Parathyroid adenoma (tissue), 2 donors: ENCODE data around the gene PRKN.

Source experiments
- H2AFZ ChIP-seq: fragments of 300-600 bp; sonication (generic); one replicate; pipeline ENCODE4 v1.7.0; 2017; ENCODE audit warnings: antibody characterized with exemption, mild to moderate bottlenecking
- H3K27ac ChIP-seq: fragments of 300-600 bp; sonication (generic); one replicate; pipeline ENCODE4 v1.7.0; 2017
- H3K27me3 ChIP-seq: fragments of 300-600 bp; sonication (generic); one replicate; pipeline ENCODE4 v1.7.0; 2017; ENCODE audit warnings: low read length; ENCODE audit not compliant: control insufficient read depth, insufficient read depth
- H3K36me3 ChIP-seq: fragments of 300-600 bp; sonication (generic); one replicate; pipeline ENCODE4 v1.7.0; 2017; ENCODE audit warnings: low read length; ENCODE audit not compliant: control insufficient read depth, insufficient read depth
- H3K4me1 ChIP-seq: fragments of 300-600 bp; sonication (generic); one replicate; pipeline ENCODE4 v1.7.0; 2017; ENCODE audit warnings: control low read depth
- H3K4me2 ChIP-seq: fragments of 300-600 bp; sonication (generic); one replicate; pipeline ENCODE4 v1.7.0; 2017; ENCODE audit warnings: low read length
- H3K4me3 ChIP-seq: fragments of 300-600 bp; sonication (generic); one replicate; pipeline ENCODE4 v1.7.0; 2017; ENCODE audit warnings: low read depth, low read length
- H3K79me2 ChIP-seq: fragments of 300-600 bp; sonication (generic); one replicate; pipeline ENCODE4 v1.7.0; 2017; ENCODE audit warnings: control low read depth
- H3K9ac ChIP-seq: fragments of 300-600 bp; sonication (generic); one replicate; pipeline ENCODE4 v1.7.0; 2017; ENCODE audit warnings: mild to moderate bottlenecking
- H3K9me3 ChIP-seq: fragments of 300-600 bp; sonication (generic); one replicate; pipeline ENCODE4 v1.7.0; 2017; ENCODE audit warnings: low read length; ENCODE audit not compliant: control insufficient read depth
- CTCF ChIP-seq: fragments of 300-600 bp; sonication (generic); IDR thresholded peaks from one replicate; pipeline ENCODE4 v1.7.0; 2017; ENCODE audit warnings: antibody characterized with exemption, mild to moderate bottlenecking
- donor health status: primary hyperparathyroidism.

PRKN gene

GRCh38 chr6:162671580-162672165 is 55.9 kb downstream of the PRKN start:
- TF ChIP-seq CTCF = no peak
- no peak overlapping the region for H3K4me2 ChIP-seq
- H2AFZ ChIP-seq = no peak overlapping the region
- H3K79me2 ChIP-seq = no peaks in the 10 kb centered on the region
- H3K27me3 ChIP-seq = no peaks in the 10 kb centered on the region
- no peak overlapping the region for H3K4me3 ChIP-seq
- H3K4me1 ChIP-seq = no peaks in the 10 kb centered on the region
- H3K9ac ChIP-seq = no peak overlapping the region
- no peaks in the 10 kb centered on the region for H3K9me3 ChIP-seq
- no peak overlapping the region for H3K27ac ChIP-seq
- H3K36me3 ChIP-seq = no peaks in the 10 kb centered on the region

- no peak for TF ChIP-seq CTCF
- no peak overlapping the region for H3K9ac ChIP-seq
- H3K4me2 ChIP-seq = no peak overlapping the region
- no peak overlapping the region for H2AFZ ChIP-seq
- no peaks in the 10 kb centered on the region for H3K79me2 ChIP-seq
- no peaks in the 10 kb centered on the region for H3K27me3 ChIP-seq
- H3K27ac ChIP-seq = no peak overlapping the region
- no peaks in the 10 kb centered on the region for H3K4me1 ChIP-seq
- no peak overlapping the region for H3K4me3 ChIP-seq
- H3K9me3 ChIP-seq = no peaks in the 10 kb centered on the region
- H3K36me3 ChIP-seq = no peaks in the 10 kb centered on the region
Measured at GRCh38 chr6:162670345-162670744, 57.2 kb downstream of the PRKN start.

GRCh38 chr6:162666246-162666645 is 61.3 kb downstream of the PRKN start:
- Histone ChIP-seq H3K4me3 (no peak overlapping the region), H3K27me3 (no peaks in the 10 kb centered on the region), H3K4me2 (no peak overlapping the region), H3K4me1 (no peaks in the 10 kb centered on the region), H3K27ac (no peak overlapping the region), H3K36me3 (no peaks in the 10 kb centered on the region), H2AFZ (no peak overlapping the region), H3K9ac (no peak overlapping the region), H3K79me2 (no peaks in the 10 kb centered on the region), H3K9me3 (no peaks in the 10 kb centered on the region)
- TF ChIP-seq CTCF = no peak

- Histone ChIP-seq H3K27me3 (no peaks in the 10 kb centered on the region), H3K79me2 (no peaks in the 10 kb centered on the region), H3K4me1 (no peaks in the 10 kb centered on the region), H3K4me3 (no peak overlapping the region), H3K9ac (no peak overlapping the region), H2AFZ (no peak overlapping the region), H3K9me3 (no peaks in the 10 kb centered on the region), H3K27ac (no peak overlapping the region), H3K4me2 (no peak overlapping the region), H3K36me3 (no peaks in the 10 kb centered on the region)
- no peak for TF ChIP-seq CTCF
Measured at GRCh38 chr6:162653808-162654207, 73.8 kb downstream of the PRKN start.

GRCh38 chr6:162651505-162651904 is 76.1 kb downstream of the PRKN start:
- no peak for TF ChIP-seq CTCF
- Histone ChIP-seq H3K9ac (no peak overlapping the region), H3K4me2 (no peak overlapping the region), H3K79me2 (no peaks in the 10 kb centered on the region), H3K36me3 (no peaks in the 10 kb centered on the region), H3K27ac (no peak overlapping the region), H2AFZ (no peak overlapping the region), H3K4me3 (no peak overlapping the region), H3K9me3 (no peaks in the 10 kb centered on the region), H3K4me1 (no peaks in the 10 kb centered on the region), H3K27me3 (no peaks in the 10 kb centered on the region)
